Subcutaneous adipose tissue (tissue), 4 donors: ENCODE measurements around the gene GLG1. TPM values are rescaled to one million over a fixed set of nuclear protein-coding genes. Genes with fewer than 3 reads are reported as not detected.

Experiments used
- CTCF ChIP-seq: fragments of 450-650 bp; IDR thresholded peaks from one replicate; pipeline ENCODE4 v1.5.1; 2016; ENCODE audit warnings: low read depth, mild to moderate bottlenecking, control low read depth, antibody characterized with exemption, moderate library complexity
- total RNA-seq, 4 donors: library from RNA; depleted of rRNA; stranded (reverse); fragments of >200 nt; gene quantifications; one replicate each; pipeline ENCODE4 v1.1.0, GENCODE V29; 2016

GLG1 gene
- total RNA-seq, result 100 to 1,000 TPM; 138 to 168 (median 150) TPM

GRCh38 chr16:74606521-74607309 is at the start of gene GLG1:
GLG1 (minus strand) TSS chr16:74607114; CDS start chr16:74607094, 20 bp downstream.
- no peak for TF ChIP-seq CTCF

GRCh38 chr16:74654536-74655050 is 47.7 kb upstream of the GLG1 start:
- TF ChIP-seq CTCF, result no peak

GRCh38 chr16:74652249-74652648 is 45.3 kb upstream of the GLG1 start:
- TF ChIP-seq CTCF, result no peak

- TF ChIP-seq CTCF, result no peak
Observed at GRCh38 chr16:74651841-74652240, 44.9 kb upstream of the GLG1 start.

- no peak for TF ChIP-seq CTCF
Observed at GRCh38 chr16:74650966-74651567, 44.2 kb upstream of the GLG1 start.

- no peak for TF ChIP-seq CTCF
Observed at GRCh38 chr16:74649839-74650504, 43.1 kb upstream of the GLG1 start.

GRCh38 chr16:74641969-74642368 is 35.1 kb upstream of the GLG1 start:
- no peak for TF ChIP-seq CTCF
